GM12892 (cell line): ENCODE results near the gene FIGNL2.

ENCODE experiments used
- POLR2A ChIP-seq: IDR thresholded peaks from 2 replicates; pipeline ENCODE4 v1.6.1; 2011; ENCODE audit warnings: low read depth, low read length, control low read depth
- POLR2AphosphoS5 ChIP-seq: IDR thresholded peaks from 2 replicates; pipeline ENCODE4 v1.6.1; 2011; ENCODE audit warnings: low read depth, low read length, control low read depth

GRCh38 chr12:51851413-51852124, 3.1 kb upstream of the FIGNL2 start:
- no peak for TF ChIP-seq POLR2A
- no peak for TF ChIP-seq POLR2AphosphoS5
